GM12878 (cell line): Measurements from ENCODE around the gene TBP. TPM values are rescaled to one million over a fixed set of nuclear protein-coding genes. Genes with fewer than 3 reads are reported as not detected.

Experiments
- ATAC-seq: fragments of 200-7000 bp; cut with Tn5 transposase; 3 replicates; pipeline ENCODE4 v1.9.1; 2020; ENCODE audit warnings: mild to moderate bottlenecking, moderate library complexity
- BruUV-seq: library from RNA; stranded (reverse); fragments of 400-500 nt; replicated peaks from 2 replicates; lab custom pipeline; 2021; lab: Mats Ljungman, UMichigan
- CTCF ChIA-PET: fragments of 300-600 bp; sonication (Branson Sonifier 250); formaldehyde crosslinking; extraction: SDS; loops from one replicate; lab custom pipeline; 2021; ENCODE audit warnings: inconsistent platforms; lab: Yijun Ruan, JAX
- POLR2A ChIA-PET: fragments of 350-600 bp; formaldehyde crosslinking; extraction: SDS; loops from one replicate; lab custom pipeline; 2021; ENCODE audit warnings: inconsistent platforms; lab: Charles Lee
- RAD21 ChIA-PET: fragments of 300-600 bp; sonication (Branson Sonifier 250); formaldehyde crosslinking; loops from one replicate; lab custom pipeline; 2023; ENCODE audit warnings: antibody characterized with exemption; ENCODE audit not compliant: unreplicated experiment; lab: Charles Lee
- SMC1A ChIA-PET: fragments of 300-600 bp; sonication (Branson Sonifier 250); formaldehyde crosslinking; loops from one replicate; lab custom pipeline; 2023; ENCODE audit not compliant: unreplicated experiment, uncharacterized antibody; lab: Charles Lee
- DNase-seq: peaks from one replicate; pipeline ENCODE4 v3.0.0-alpha.2; 2011; ENCODE audit warnings: low read depth, low spot score
- FAIRE-seq: peaks from 3 replicates; lab custom pipeline; 2011; peaks lifted over from hg19 to GRCh38; lab: Jason Lieb, UNC
- H2AFZ ChIP-seq: 2 replicates; pipeline ENCODE4 v1.6.0; 2011; ENCODE audit warnings: low read depth, low read length, control low read depth; ENCODE audit not compliant: control insufficient read depth
- H3K27ac ChIP-seq: 2 replicates; pipeline ENCODE4 v1.5.1; 2011; ENCODE audit warnings: control low read depth; ENCODE audit not compliant: control insufficient read depth, insufficient read depth
- H3K27me3 ChIP-seq, 2 experiments: replicated peaks in 1 of 2; 2 replicates each; pipeline versions ENCODE4 v1.6.0 to v1.6.1; 2011; ENCODE audit warnings: low read length in 1 of 2; ENCODE audit not compliant: control insufficient read depth in 2 of 2, insufficient read depth in 2 of 2
- H3K36me3 ChIP-seq, 2 experiments: 2 replicates each; pipeline ENCODE4 v1.5.1; 2011; ENCODE audit warnings: low read length in 1 of 2; ENCODE audit not compliant: control insufficient read depth in 2 of 2, insufficient read depth in 2 of 2
- H3K4me1 ChIP-seq: 2 replicates; pipeline ENCODE4 v1.6.1; 2011; ENCODE audit warnings: mild to moderate bottlenecking, low read length, moderate library complexity, mixed read lengths; ENCODE audit not compliant: control insufficient read depth, insufficient read depth
- H3K4me2 ChIP-seq: 2 replicates; pipeline ENCODE4 v1.6.0; 2011; ENCODE audit warnings: control low read depth; ENCODE audit not compliant: control insufficient read depth, insufficient read depth
- H3K4me3 ChIP-seq: fragments of 200-600 bp; sonication (generic); 2 replicates; pipeline ENCODE4 v1.5.1; 2016
- H3K79me2 ChIP-seq: 2 replicates; pipeline ENCODE4 v1.6.0; 2011; ENCODE audit warnings: low read length; ENCODE audit not compliant: control insufficient read depth, insufficient read depth
- H3K9ac ChIP-seq: 2 replicates; pipeline ENCODE4 v1.8.0; 2011; ENCODE audit warnings: low read length, control low read depth, mixed read lengths; ENCODE audit not compliant: control insufficient read depth, insufficient read depth
- H3K9me3 ChIP-seq: replicated peaks from 3 replicates; pipeline ENCODE4 v1.5.1; 2011; ENCODE audit warnings: mild to moderate bottlenecking, low read length; ENCODE audit not compliant: control insufficient read depth, insufficient read depth
- H4K20me1 ChIP-seq: 2 replicates; pipeline ENCODE4 v1.6.0; 2011; ENCODE audit not compliant: control insufficient read depth, insufficient read depth
- ATF3 ChIP-seq: IDR thresholded peaks from 2 replicates; pipeline ENCODE4 v1.6.1; 2011; ENCODE audit warnings: low read depth, mild to moderate bottlenecking, low read length, moderate library complexity, borderline replicate concordance; ENCODE audit errors: extremely low read depth
- ATF7 ChIP-seq: fragments of 450-650 bp; IDR thresholded peaks from 2 replicates; pipeline ENCODE4 v1.6.1; 2016; ENCODE audit warnings: low read depth, mild to moderate bottlenecking
- BMI1 ChIP-seq: fragments of 450-650 bp; IDR thresholded peaks from 2 replicates; pipeline ENCODE4 v1.6.1; 2016; ENCODE audit warnings: mild to moderate bottlenecking, moderate library complexity, borderline replicate concordance
- CBX5 ChIP-seq: sonication (generic); IDR thresholded peaks from 2 replicates; pipeline ENCODE4 v1.6.1; 2016; ENCODE audit warnings: low read depth, moderate library complexity, mild to moderate bottlenecking, inconsistent platforms
- CHD1 ChIP-seq: IDR thresholded peaks from 2 replicates; pipeline ENCODE4 v1.6.1; 2012; ENCODE audit warnings: low read depth, low read length, improper control_type of control experiment
- ESRRA ChIP-seq: IDR thresholded peaks from 2 replicates; pipeline ENCODE4 v1.6.1; 2012; ENCODE audit warnings: mild to moderate bottlenecking, low read length, improper control_type of control experiment
- FOXM1 ChIP-seq: IDR thresholded peaks from 2 replicates; pipeline ENCODE4 v1.6.1; 2012; ENCODE audit warnings: low read depth, mild to moderate bottlenecking, inconsistent platforms, low read length, moderate library complexity
- IKZF1 ChIP-seq: fragments of 450-650 bp; conservative IDR thresholded peaks from 2 replicates; pipeline ENCODE4 v1.6.1; 2017; ENCODE audit warnings: antibody characterized with exemption, mild to moderate bottlenecking
- JUNB ChIP-seq: IDR thresholded peaks from 2 replicates; pipeline ENCODE4 v1.6.1; 2016; ENCODE audit warnings: antibody characterized with exemption, mild to moderate bottlenecking
- JUND ChIP-seq: IDR thresholded peaks from 2 replicates; pipeline ENCODE4 v1.6.1; 2012; ENCODE audit warnings: low read depth, mild to moderate bottlenecking, low read length, improper control_type of control experiment, moderate library complexity
- LARP7 ChIP-seq: fragments of 450-650 bp; IDR thresholded peaks from 2 replicates; pipeline ENCODE4 v1.6.1; 2017; ENCODE audit warnings: mild to moderate bottlenecking
- MTA2 ChIP-seq: fragments of 450-650 bp; IDR thresholded peaks from 2 replicates; pipeline ENCODE4 v1.6.1; 2016; ENCODE audit warnings: low read depth, mild to moderate bottlenecking, moderate library complexity
- NBN ChIP-seq: fragments of 450-650 bp; IDR thresholded peaks from 2 replicates; pipeline ENCODE4 v1.6.1; 2016
- NR2C1 ChIP-seq: fragments of 450-650 bp; IDR thresholded peaks from 2 replicates; pipeline ENCODE4 v1.6.1; 2017; ENCODE audit warnings: antibody characterized with exemption, mild to moderate bottlenecking, moderate library complexity
- PML ChIP-seq: IDR thresholded peaks from 2 replicates; pipeline ENCODE4 v1.6.1; 2012; ENCODE audit warnings: low read length, inconsistent platforms
- PRDM15 ChIP-seq: fragments of 450-650 bp; formaldehyde crosslinking; IDR thresholded peaks from 2 replicates; pipeline ENCODE4 v1.4.0; 2020; ENCODE audit warnings: mild to moderate bottlenecking, moderate library complexity
- STAT3 ChIP-seq: IDR thresholded peaks from 2 replicates; pipeline ENCODE4 v1.6.1; 2011; ENCODE audit warnings: low read depth, low read length, improper control_type of control experiment
- ZBTB4 ChIP-seq: fragments of 450-650 bp; formaldehyde crosslinking; IDR thresholded peaks from 2 replicates; pipeline ENCODE4 v1.4.0; 2022; ENCODE audit warnings: mild to moderate bottlenecking, moderate library complexity
- WGBS: methylation state at CpG from one replicate; pipeline ENCODE4 v1.1.6; 2016; ENCODE audit warnings: low lambda C conversion rate; ENCODE audit not compliant: insufficient replicate concordance, insufficient coverage; ENCODE audit errors: missing lambda C conversion rate; 5-methylcytosine and 5-hydroxymethylcytosine counted together
- in situ Hi-C: fragments of 300-500 bp; cut with MboI; formaldehyde crosslinking; loops from 9 replicates; pipeline ENCODE4 v1.14.3; 2018; ENCODE audit warnings: mixed read lengths
- intact Hi-C: fragments of 100-400 bp; cut with micrococcal nuclease; formaldehyde crosslinking; loops from one replicate; pipeline ENCODE4 v1.14.2; 2022; ENCODE audit not compliant: unreplicated experiment
- polyA plus RNA-seq, 11 experiments: library from polyadenylated mRNA; depleted of rRNA in 4 of 11; unstranded in 6 of 11; stranded (reverse) in 5 of 11; fragments of >200 nt; fragmentation: Nextera tagmentation in 4 of 11; fragmentation: Illumina TruSeq in 1 of 11; extraction: Ambion mirVana in 4 of 11; extraction: Trizol in 1 of 11; gene quantifications; 1 replicate in 1 of 11; 2 replicates in 10 of 11; pipeline versions ENCODE4 v1.2.1 to v1.2.3, GENCODE V29; 2011 to 2016; ENCODE audit warnings: inconsistent platforms in 2 of 11, missing spikeins in 2 of 11, low read depth in 1 of 11
- total RNA-seq, 4 experiments: library from RNA; depleted of rRNA in 3 of 4; stranded (reverse); fragments of >200 nt in 3 of 4; fragmentation: Illumina TruSeq in 1 of 4; extraction: Trizol in 1 of 4; gene quantifications; 2 replicates each; pipeline versions ENCODE4 v1.2.1 to v1.2.3, GENCODE V29; 2013 to 2021

TBP gene
- total and polyA plus RNA-seq, 10 of the 15 experiments (the other 5 are each of a cell fraction or from before 2014, with no cell fraction given) = 13.6 to 39.5 (median 26.5) TPM

DNA sequence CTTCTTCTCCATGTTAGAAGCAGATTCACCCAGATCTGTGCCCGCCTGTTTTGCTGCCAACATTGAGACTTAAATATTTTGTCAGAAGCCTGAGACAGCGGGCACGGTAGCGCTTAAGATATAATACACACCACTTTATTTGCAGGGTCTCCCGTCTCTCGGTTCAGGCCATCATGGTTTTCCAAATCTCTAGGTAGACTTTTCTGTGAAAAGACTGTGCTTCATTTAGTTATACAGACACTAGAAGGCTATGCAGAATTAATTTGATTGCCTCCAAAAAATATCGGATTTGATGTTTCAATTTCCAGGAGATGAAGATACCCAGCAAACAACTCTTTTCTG is 598 bp downstream of the TBP start:
- SMC1A ChIA-PET = no interaction called here
- no peaks in the 10 kb centered on the region for H3K27me3 ChIP-seq
- FAIRE-seq (no peak), ATAC-seq (no peak), DNase-seq (no peak)
- TF ChIP-seq NBN (no peak), CHD1 (no peak), NR2C1 (no peak), PML (no peak), CBX5 (no peak), PRDM15 (no peak), ZBTB4 (CRISPR knock-in tag) (no peak), ESRRA (no peak), IKZF1 (no peak), LARP7 (no peak), ATF7 (no peak), BMI1 (no peak), MTA2 (no peak), JUNB (no peak), JUND (no peak), ATF3 (no peak), STAT3 (no peak), FOXM1 (no peak)
- no peaks in the 10 kb centered on the region for H3K9me3 ChIP-seq
- CTCF ChIA-PET = no interaction called here
- intact Hi-C loops (loop anchor here (1.0 to 5.0 kb wide), 3 partner anchors 30 to 852 kb away; partner anchors contain the start of genes C6orf120, DYNLT2, ERMARD and PDCD2), in situ Hi-C loops (loop anchor here (5.0 kb wide), 2 partner anchors 802 to 852 kb away; partner anchors contain the start of genes C6orf120, DYNLT2, ERMARD and WDR27)
- H3K9ac ChIP-seq = peak overlapping the region; percentile 89
- H3K27ac ChIP-seq = peak overlapping the region; percentile 74
- H3K4me2 ChIP-seq = peak overlapping the region; percentile 77
- 3% methylated on average over 7 of the region's 7 CpGs for WGBS
- H4K20me1 ChIP-seq = no peaks in the 10 kb centered on the region
- POLR2A ChIA-PET = no interaction called here
- H3K79me2 ChIP-seq = peaks cover 64% of the 10 kb centered on the region
- peaks cover 3% of the 10 kb centered on the region; the same call in 1 of the 2 replicates for H3K4me1 ChIP-seq
- RAD21 ChIA-PET = no interaction called here
- peak overlapping the region; percentile 82 for H2AFZ ChIP-seq
- H3K36me3 ChIP-seq = peaks cover 0 to 12% of the 10 kb centered on the region in 2 experiments; a peak in 2 of 4 replicates
- peak overlapping the region; percentile 76 for H3K4me3 ChIP-seq
- no TSS peak for BruUV-seq
